Measurements from ENCODE around the gene PWP1.

Gene PWP1

GRCh38 chr12:107685360-107686248 is at the start of gene PWP1:
Gene PWP1, plus strand, starts transcription at chr12:107685799. Its CDS starts 101 bp downstream, at chr12:107685900.
- ATAC-seq = peak; percentile 94
- TF ChIP-seq ISL1 (CRISPR knock-in tag; IDR thresholded peaks at IDR 0.05) = no peak
- no peak for TF ChIP-seq ZFP3 (CRISPR knock-in tag; IDR thresholded peaks at IDR 0.05)
- no peak for TF ChIP-seq CSDC2 (CRISPR knock-in tag; IDR thresholded peaks at IDR 0.05)
- TF ChIP-seq, protein P1, sequence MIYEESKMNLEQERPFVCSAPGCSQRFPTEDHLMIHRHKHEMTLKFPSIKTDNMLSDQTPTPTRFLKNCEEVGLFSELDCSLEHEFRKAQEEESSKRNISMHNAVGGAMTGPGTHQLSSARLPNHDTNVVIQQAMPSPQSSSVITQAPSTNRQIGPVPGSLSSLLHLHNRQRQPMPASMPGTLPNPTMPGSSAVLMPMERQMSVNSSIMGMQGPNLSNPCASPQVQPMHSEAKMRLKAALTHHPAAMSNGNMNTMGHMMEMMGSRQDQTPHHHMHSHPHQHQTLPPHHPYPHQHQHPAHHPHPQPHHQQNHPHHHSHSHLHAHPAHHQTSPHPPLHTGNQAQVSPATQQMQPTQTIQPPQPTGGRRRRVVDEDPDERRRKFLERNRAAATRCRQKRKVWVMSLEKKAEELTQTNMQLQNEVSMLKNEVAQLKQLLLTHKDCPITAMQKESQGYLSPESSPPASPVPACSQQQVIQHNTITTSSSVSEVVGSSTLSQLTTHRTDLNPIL (CRISPR knock-in tag; IDR thresholded peaks at IDR 0.05; ENCODE audit: low read depth) = no peak
- no peak for TF ChIP-seq ZNF8 (CRISPR knock-in tag; IDR thresholded peaks at IDR 0.05)
- TF ChIP-seq GLIS3 (CRISPR knock-in tag; IDR thresholded peaks at IDR 0.05) = no peak
- TF ChIP-seq RARB (CRISPR knock-in tag; IDR thresholded peaks at IDR 0.05) = no peak
- no peak for TF ChIP-seq ARNTL (CRISPR knock-in tag; IDR thresholded peaks at IDR 0.05; ENCODE audit: borderline replicate concordance, low read depth)
- TF ChIP-seq TOX (CRISPR knock-in tag; IDR thresholded peaks at IDR 0.05; ENCODE audit: borderline replicate concordance) = no peak
- TF ChIP-seq SNAI2 (CRISPR knock-in tag; IDR thresholded peaks at IDR 0.05) = no peak
- no peak for TF ChIP-seq POU6F1 (CRISPR knock-in tag; IDR thresholded peaks at IDR 0.05; ENCODE audit: borderline replicate concordance, low read depth)
- no peak for TF ChIP-seq ZNF70 (CRISPR knock-in tag; IDR thresholded peaks at IDR 0.05)
- TF ChIP-seq, protein P2, sequence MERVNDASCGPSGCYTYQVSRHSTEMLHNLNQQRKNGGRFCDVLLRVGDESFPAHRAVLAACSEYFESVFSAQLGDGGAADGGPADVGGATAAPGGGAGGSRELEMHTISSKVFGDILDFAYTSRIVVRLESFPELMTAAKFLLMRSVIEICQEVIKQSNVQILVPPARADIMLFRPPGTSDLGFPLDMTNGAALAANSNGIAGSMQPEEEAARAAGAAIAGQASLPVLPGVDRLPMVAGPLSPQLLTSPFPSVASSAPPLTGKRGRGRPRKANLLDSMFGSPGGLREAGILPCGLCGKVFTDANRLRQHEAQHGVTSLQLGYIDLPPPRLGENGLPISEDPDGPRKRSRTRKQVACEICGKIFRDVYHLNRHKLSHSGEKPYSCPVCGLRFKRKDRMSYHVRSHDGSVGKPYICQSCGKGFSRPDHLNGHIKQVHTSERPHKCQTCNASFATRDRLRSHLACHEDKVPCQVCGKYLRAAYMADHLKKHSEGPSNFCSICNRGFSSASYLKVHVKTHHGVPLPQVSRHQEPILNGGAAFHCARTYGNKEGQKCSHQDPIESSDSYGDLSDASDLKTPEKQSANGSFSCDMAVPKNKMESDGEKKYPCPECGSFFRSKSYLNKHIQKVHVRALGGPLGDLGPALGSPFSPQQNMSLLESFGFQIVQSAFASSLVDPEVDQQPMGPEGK (CRISPR knock-in tag; IDR thresholded peaks at IDR 0.05; ENCODE audit: borderline replicate concordance) = no peak
- TF ChIP-seq ZC3H10 (CRISPR knock-in tag; IDR thresholded peaks at IDR 0.05) = no peak
- TF ChIP-seq TCF4 (CRISPR knock-in tag; IDR thresholded peaks at IDR 0.05; ENCODE audit: borderline replicate concordance) = no peak

DNA sequence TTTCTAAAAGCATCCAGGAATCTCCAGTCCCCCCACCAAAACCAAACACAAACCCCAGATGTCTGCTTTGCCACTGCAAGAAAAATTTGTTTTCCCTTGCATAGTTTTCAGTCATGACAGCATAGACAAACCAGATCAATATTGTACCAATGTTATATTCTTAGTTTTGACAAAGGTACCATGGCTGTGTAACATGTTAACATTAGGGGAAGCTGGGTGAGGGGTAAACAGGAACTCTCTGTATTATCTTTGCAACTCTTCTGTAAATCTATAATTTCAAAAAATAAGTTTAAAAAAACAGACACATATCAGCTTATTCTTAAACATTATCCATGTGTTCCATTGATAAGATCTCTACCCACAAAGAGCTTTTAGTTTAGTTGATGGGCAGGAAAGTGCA is 44.4 kb upstream of the PWP1 start:
- no peak for TF ChIP-seq ZNF565 (CRISPR knock-in tag; conservative IDR thresholded peaks at IDR 0.05; ENCODE audit: low read depth)
- TF ChIP-seq, protein P1 (CRISPR knock-in tag; IDR thresholded peaks at IDR 0.05; ENCODE audit: low read depth) = no peak
- TF ChIP-seq ISL1 (CRISPR knock-in tag; IDR thresholded peaks at IDR 0.05) = no peak
- TF ChIP-seq, protein P3, sequence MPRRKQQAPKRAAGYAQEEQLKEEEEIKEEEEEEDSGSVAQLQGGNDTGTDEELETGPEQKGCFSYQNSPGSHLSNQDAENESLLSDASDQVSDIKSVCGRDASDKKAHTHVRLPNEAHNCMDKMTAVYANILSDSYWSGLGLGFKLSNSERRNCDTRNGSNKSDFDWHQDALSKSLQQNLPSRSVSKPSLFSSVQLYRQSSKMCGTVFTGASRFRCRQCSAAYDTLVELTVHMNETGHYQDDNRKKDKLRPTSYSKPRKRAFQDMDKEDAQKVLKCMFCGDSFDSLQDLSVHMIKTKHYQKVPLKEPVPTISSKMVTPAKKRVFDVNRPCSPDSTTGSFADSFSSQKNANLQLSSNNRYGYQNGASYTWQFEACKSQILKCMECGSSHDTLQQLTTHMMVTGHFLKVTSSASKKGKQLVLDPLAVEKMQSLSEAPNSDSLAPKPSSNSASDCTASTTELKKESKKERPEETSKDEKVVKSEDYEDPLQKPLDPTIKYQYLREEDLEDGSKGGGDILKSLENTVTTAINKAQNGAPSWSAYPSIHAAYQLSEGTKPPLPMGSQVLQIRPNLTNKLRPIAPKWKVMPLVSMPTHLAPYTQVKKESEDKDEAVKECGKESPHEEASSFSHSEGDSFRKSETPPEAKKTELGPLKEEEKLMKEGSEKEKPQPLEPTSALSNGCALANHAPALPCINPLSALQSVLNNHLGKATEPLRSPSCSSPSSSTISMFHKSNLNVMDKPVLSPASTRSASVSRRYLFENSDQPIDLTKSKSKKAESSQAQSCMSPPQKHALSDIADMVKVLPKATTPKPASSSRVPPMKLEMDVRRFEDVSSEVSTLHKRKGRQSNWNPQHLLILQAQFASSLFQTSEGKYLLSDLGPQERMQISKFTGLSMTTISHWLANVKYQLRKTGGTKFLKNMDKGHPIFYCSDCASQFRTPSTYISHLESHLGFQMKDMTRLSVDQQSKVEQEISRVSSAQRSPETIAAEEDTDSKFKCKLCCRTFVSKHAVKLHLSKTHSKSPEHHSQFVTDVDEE (CRISPR knock-in tag; IDR thresholded peaks at IDR 0.05) = no peak
- no peak for TF ChIP-seq ZC3H10 (CRISPR knock-in tag; IDR thresholded peaks at IDR 0.05)
- no peak for TF ChIP-seq TCF4 (CRISPR knock-in tag; IDR thresholded peaks at IDR 0.05; ENCODE audit: borderline replicate concordance)
- TF ChIP-seq ESRRG (CRISPR knock-in tag; IDR thresholded peaks at IDR 0.05) = no peak
- no peak for TF ChIP-seq TOX (CRISPR knock-in tag; IDR thresholded peaks at IDR 0.05; ENCODE audit: borderline replicate concordance)
- TF ChIP-seq GLIS3 (CRISPR knock-in tag; IDR thresholded peaks at IDR 0.05) = no peak
- no peak for TF ChIP-seq PPARA (CRISPR knock-in tag; IDR thresholded peaks at IDR 0.05; ENCODE audit: borderline replicate concordance)
- TF ChIP-seq, protein P2 (CRISPR knock-in tag; IDR thresholded peaks at IDR 0.05; ENCODE audit: borderline replicate concordance) = no peak
- no peak for TF ChIP-seq CSRNP3 (CRISPR knock-in tag; IDR thresholded peaks at IDR 0.05)
- ATAC-seq = no peak
